Gastroesophageal sphincter (tissue), 4 donors: ENCODE data around the gene NBAS. TPM values are rescaled to one million over a fixed set of nuclear protein-coding genes. Genes with fewer than 3 reads are reported as not detected.

ENCODE experiments used
- ATAC-seq: fragments of 150-250 bp; one replicate; pipeline ENCODE4 v1.9.1; 2016; ENCODE audit warnings: mild to moderate bottlenecking, moderate library complexity
- H3K27ac ChIP-seq, 4 donors: fragments of 200-600 bp; sonication (generic) in 3 of 4; 1 replicate in 3 of 4; 2 replicates in 1 of 4; pipeline ENCODE4 v1.5.1; 2016 to 2019
- H3K27me3 ChIP-seq: fragments of 200-600 bp; sonication (generic); one replicate; pipeline ENCODE4 v1.5.1; 2019
- H3K36me3 ChIP-seq, 2 donors: fragments of 200-600 bp; sonication (generic); one replicate each; pipeline ENCODE4 v1.5.1; 2019; ENCODE audit warnings: control low read depth in 1 of 2
- H3K4me1 ChIP-seq, 3 donors: fragments of 200-600 bp; sonication (generic); 1 replicate in 2 of 3; 2 replicates in 1 of 3; pipeline ENCODE4 v1.5.1; 2016 to 2019; ENCODE audit warnings: control low read depth in 2 of 3
- H3K4me3 ChIP-seq, 2 donors: fragments of 200-600 bp; sonication (generic); one replicate each; pipeline ENCODE4 v1.5.1; 2019; ENCODE audit warnings: mild to moderate bottlenecking in 1 of 2, moderate library complexity in 1 of 2
- H3K9me3 ChIP-seq, 3 donors: fragments of 200-600 bp; sonication (generic); one replicate each; pipeline ENCODE4 v1.5.1; 2017 to 2019; ENCODE audit warnings: control low read depth in 2 of 3
- CTCF ChIP-seq, 4 experiments: fragments of 200-600 bp in 2 of 4; fragments of 450-650 bp in 2 of 4; sonication (generic) in 1 of 4; IDR thresholded peaks; one replicate each; pipeline ENCODE4 v1.5.1; 2017 to 2019; ENCODE audit warnings: antibody characterized with exemption in 4 of 4, mild to moderate bottlenecking in 2 of 4, moderate library complexity in 2 of 4
- EP300 ChIP-seq: sonication (generic); formaldehyde crosslinking; IDR thresholded peaks from one replicate; pipeline ENCODE4 v1.6.1; 2017; ENCODE audit warnings: antibody characterized with exemption, mild to moderate bottlenecking
- POLR2A ChIP-seq, 2 donors: fragments of 450-650 bp; IDR thresholded peaks; one replicate each; pipeline ENCODE4 v1.6.1; 2017; ENCODE audit warnings: antibody characterized with exemption in 2 of 2, mild to moderate bottlenecking in 2 of 2, moderate library complexity in 1 of 2
- POLR2AphosphoS5 ChIP-seq: sonication (generic); formaldehyde crosslinking; IDR thresholded peaks from one replicate; pipeline ENCODE4 v1.6.1; 2017; ENCODE audit warnings: antibody characterized with exemption
- WGBS, 2 donors: methylation state at CpG; one replicate each; pipeline ENCODE4 v1.1.5; 2018; ENCODE audit warnings: low coverage in 1 of 2; 5-methylcytosine and 5-hydroxymethylcytosine counted together
- total RNA-seq, 4 donors: library from RNA; depleted of rRNA; stranded (reverse); fragments of >200 nt; gene quantifications; one replicate each; pipeline ENCODE4 v1.1.0, GENCODE V29; 2016

NBAS gene
- total RNA-seq, 4 donors from 2014 or later = 34.9 to 50.9 (median 40.4) TPM

GRCh38 chr2:15584316-15584715 is 23.2 kb upstream of the NBAS start:
- Histone ChIP-seq H3K4me3 (no peak overlapping the region), H3K27me3 (no peaks in the 10 kb centered on the region), H3K9me3 (no peaks in the 10 kb centered on the region), H3K4me1 (no peaks in the 10 kb centered on the region), H3K36me3 (no peaks in the 10 kb centered on the region), H3K27ac (no peak overlapping the region)
- ATAC-seq = no peak
- TF ChIP-seq POLR2A (IDR thresholded peaks at IDR 0.05) = no peak
- TF ChIP-seq POLR2AphosphoS5 = no peak
- no peak for TF ChIP-seq CTCF (IDR thresholded peaks at IDR 0.05)
- no peak for TF ChIP-seq EP300

GRCh38 chr2:15583826-15584225 is 22.7 kb upstream of the NBAS start:
- TF ChIP-seq CTCF (IDR thresholded peaks at IDR 0.05) = no peak
- TF ChIP-seq EP300 = no peak
- H3K27me3 ChIP-seq = no peaks in the 10 kb centered on the region
- 60% methylated on average over 1 of the region's 1 CpG; no CpG with 5 or more reads in 1 of the 2 donors for WGBS, 2 donors
- ATAC-seq = no peak
- no peaks in the 10 kb centered on the region for H3K9me3 ChIP-seq
- no peak overlapping the region for H3K27ac ChIP-seq
- H3K36me3 ChIP-seq = no peaks in the 10 kb centered on the region
- H3K4me3 ChIP-seq = no peak overlapping the region
- H3K4me1 ChIP-seq = no peaks in the 10 kb centered on the region

DNA sequence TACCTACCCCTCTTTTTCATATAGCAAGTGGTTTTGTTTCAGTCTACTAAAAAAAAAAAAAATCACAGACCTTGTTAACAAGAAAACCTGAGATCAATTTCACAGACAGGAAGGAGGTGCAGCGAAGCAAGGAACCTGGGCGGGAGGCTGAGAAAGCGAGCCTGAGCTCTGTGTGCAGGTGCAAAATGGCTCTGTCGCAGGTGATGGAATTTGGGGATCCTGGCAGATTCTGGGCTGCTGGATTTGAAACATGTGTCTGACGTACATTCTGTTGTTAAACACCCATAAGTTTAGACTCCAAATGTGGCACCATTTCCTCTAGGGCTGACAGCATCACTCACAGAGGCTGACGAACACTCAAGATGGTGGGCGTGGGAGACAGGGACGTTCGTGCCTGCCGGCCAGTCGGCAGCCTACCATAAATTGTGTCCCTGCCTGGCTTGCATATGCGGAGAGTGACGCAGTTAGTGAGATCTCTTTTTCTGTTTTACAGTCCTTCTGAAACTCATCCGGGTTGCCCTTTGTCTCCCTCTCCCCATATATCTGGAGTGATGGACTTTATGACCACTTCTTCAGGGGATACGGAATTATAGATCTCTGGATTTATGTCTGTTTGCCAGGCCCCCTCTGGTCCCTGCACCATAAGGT is 21.7 kb upstream of the NBAS start:
- H3K36me3 ChIP-seq = no peaks in the 10 kb centered on the region
- ATAC-seq = no peak
- WGBS, 2 donors = 83% methylated on average over 3 to 14 of the region's 15 CpGs

DNA sequence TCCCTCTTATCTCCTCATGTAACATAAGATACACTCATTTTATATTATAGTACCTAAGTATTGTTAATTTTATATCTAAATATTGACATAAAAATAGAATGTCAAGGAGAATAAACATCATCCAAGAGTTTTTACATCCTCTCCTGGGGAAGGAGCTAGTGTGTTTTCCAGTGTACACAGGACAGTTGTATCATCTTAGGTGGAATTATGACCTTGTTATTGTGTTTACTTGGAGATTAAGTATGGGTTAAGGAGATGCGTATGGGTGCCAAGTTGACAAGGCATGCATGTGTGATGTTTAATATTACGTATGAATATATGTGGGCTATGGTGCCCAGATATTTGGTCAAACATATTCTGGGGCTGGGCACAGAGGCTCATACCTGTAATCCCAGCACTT is 19.3 kb upstream of the NBAS start:
- H3K27me3 ChIP-seq = no peaks in the 10 kb centered on the region
- ATAC-seq = no peak
- H3K4me3 ChIP-seq = no peak overlapping the region
- H3K27ac ChIP-seq = no peak overlapping the region
- TF ChIP-seq POLR2AphosphoS5 = no peak
- no peak for TF ChIP-seq POLR2A (IDR thresholded peaks at IDR 0.05)
- TF ChIP-seq CTCF (IDR thresholded peaks at IDR 0.05) = no peak
- TF ChIP-seq EP300 = no peak
- no peaks in the 10 kb centered on the region for H3K36me3 ChIP-seq
- H3K4me1 ChIP-seq = no peaks in the 10 kb centered on the region
- H3K9me3 ChIP-seq = no peaks in the 10 kb centered on the region
- 82 to 87% methylated on average over 2 of the region's 2 CpGs for WGBS, 2 donors

More for the DNA sequence above, 21.7 kb upstream of the NBAS start:
- no peak overlapping the region for H3K4me3 ChIP-seq
- no peak overlapping the region for H3K27ac ChIP-seq
- no peaks in the 10 kb centered on the region for H3K27me3 ChIP-seq
- no peak for TF ChIP-seq EP300
- no peak for TF ChIP-seq POLR2A (IDR thresholded peaks at IDR 0.05)
- TF ChIP-seq POLR2AphosphoS5 = no peak
- no peaks in the 10 kb centered on the region for H3K4me1 ChIP-seq
- H3K9me3 ChIP-seq = no peaks in the 10 kb centered on the region

DNA sequence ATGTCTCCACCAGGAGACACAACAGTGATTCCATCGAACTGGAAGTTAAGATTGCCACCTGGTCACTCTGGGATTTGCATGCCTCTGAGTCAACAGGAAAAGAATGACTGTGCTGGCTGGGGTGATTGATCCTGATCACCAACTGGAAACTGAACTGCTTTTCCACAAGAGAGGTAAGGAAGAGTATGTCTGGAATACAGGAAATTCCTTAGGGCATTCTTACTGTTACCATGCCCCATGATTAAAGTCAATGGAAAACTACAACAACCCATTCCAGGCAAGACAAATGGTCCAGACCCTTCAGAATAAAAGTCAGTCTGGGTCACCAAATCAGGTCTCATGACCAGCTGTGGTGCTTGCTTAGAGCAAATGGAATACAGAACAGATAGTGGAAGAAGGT is 18.5 kb upstream of the NBAS start:
- TF ChIP-seq POLR2A (IDR thresholded peaks at IDR 0.05) (no peak), POLR2AphosphoS5 (no peak), CTCF (IDR thresholded peaks at IDR 0.05) (no peak), EP300 (no peak)
- Histone ChIP-seq H3K4me3 (no peak overlapping the region), H3K27ac (no peak overlapping the region), H3K27me3 (no peaks in the 10 kb centered on the region), H3K4me1 (no peaks in the 10 kb centered on the region), H3K36me3 (no peaks in the 10 kb centered on the region), H3K9me3 (no peaks in the 10 kb centered on the region)
- no peak for ATAC-seq
- WGBS, 2 donors = no CpG with 5 or more reads among the region's 1 CpG
